Measurements from ENCODE around the gene DPF1.

- TF ChIP-seq CTCF (IDR thresholded peaks at IDR 0.05; ENCODE audit: low read length) (no peak), EZH2phosphoT487 (IDR thresholded peaks at IDR 0.05; ENCODE audit: low read length) (no peak), EZH2 (optimal IDR thresholded peaks at IDR 0.05; ENCODE audit: low read depth, low read length) (no peak)
Measured at GRCh38 chr19:38253788-38254187, 29.8 kb upstream of the DPF1 start.
